Measurements from ENCODE around the gene FARP1. TPM values are rescaled to one million over a fixed set of nuclear protein-coding genes. Genes with fewer than 3 reads are reported as not detected.

Gene FARP1
- total RNA-seq, 1 experiment from 2014 or later, result 96.6 TPM

GRCh38 chr13:98108341-98108740 lies 34.6 kb upstream of the FARP1 start:
- ChIA-PET POLR2A (no interaction called here), CTCF (no interaction called here)
- Mint-ChIP-seq H3K27ac (no peak overlapping the region), H3K4me1 (peaks cover 15% of the 10 kb centered on the region), H3K27me3 (ENCODE audit: low read depth) (no peaks in the 10 kb centered on the region), H3K4me3 (no peak overlapping the region), H3K36me3 (no peaks in the 10 kb centered on the region; the same call in 1 of the 2 replicates), H3K9me3 (peaks cover 14% of the 10 kb centered on the region)
- TF ChIP-seq, protein P1, sequence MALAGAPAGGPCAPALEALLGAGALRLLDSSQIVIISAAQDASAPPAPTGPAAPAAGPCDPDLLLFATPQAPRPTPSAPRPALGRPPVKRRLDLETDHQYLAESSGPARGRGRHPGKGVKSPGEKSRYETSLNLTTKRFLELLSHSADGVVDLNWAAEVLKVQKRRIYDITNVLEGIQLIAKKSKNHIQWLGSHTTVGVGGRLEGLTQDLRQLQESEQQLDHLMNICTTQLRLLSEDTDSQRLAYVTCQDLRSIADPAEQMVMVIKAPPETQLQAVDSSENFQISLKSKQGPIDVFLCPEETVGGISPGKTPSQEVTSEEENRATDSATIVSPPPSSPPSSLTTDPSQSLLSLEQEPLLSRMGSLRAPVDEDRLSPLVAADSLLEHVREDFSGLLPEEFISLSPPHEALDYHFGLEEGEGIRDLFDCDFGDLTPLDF (CRISPR knock-in tag; IDR thresholded peaks at IDR 0.05), result no peak
- TF ChIP-seq MYBL2 (CRISPR knock-in tag; IDR thresholded peaks at IDR 0.05) (no peak), ZNF263 (CRISPR knock-in tag; IDR thresholded peaks at IDR 0.05; ENCODE audit: low read depth) (no peak), E2F5 (CRISPR knock-in tag; IDR thresholded peaks at IDR 0.05) (no peak), JUN (CRISPR knock-in tag; IDR thresholded peaks at IDR 0.05) (no peak), CREM (CRISPR knock-in tag; IDR thresholded peaks at IDR 0.05) (no peak), JAZF1 (CRISPR knock-in tag; IDR thresholded peaks at IDR 0.05) (no peak)
- TF ChIP-seq, protein P2, sequence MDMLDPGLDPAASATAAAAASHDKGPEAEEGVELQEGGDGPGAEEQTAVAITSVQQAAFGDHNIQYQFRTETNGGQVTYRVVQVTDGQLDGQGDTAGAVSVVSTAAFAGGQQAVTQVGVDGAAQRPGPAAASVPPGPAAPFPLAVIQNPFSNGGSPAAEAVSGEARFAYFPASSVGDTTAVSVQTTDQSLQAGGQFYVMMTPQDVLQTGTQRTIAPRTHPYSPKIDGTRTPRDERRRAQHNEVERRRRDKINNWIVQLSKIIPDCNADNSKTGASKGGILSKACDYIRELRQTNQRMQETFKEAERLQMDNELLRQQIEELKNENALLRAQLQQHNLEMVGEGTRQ (CRISPR knock-in tag; IDR thresholded peaks at IDR 0.05), result no peak
- ATAC-seq (no peak), DNase-seq (ENCODE audit: low spot score) (no peak)

- CTCF ChIA-PET, result no interaction called here
- peaks cover 9% of the 10 kb centered on the region for H3K4me1 Mint-ChIP-seq
- ATAC-seq, result no peak
These were observed 33.6 kb upstream of the FARP1 start for GRCh38 chr13:98109226-98109853.

GRCh38 chr13:98110749-98111148 lies 32.1 kb upstream of the FARP1 start:
- Mint-ChIP-seq H3K9me3 (peaks cover 14% of the 10 kb centered on the region), H3K4me3 (no peak overlapping the region), H3K27ac (no peak overlapping the region), H3K4me1 (no peaks in the 10 kb centered on the region), H3K36me3 (no peaks in the 10 kb centered on the region; the same call in 1 of the 2 replicates), H3K27me3 (ENCODE audit: low read depth) (no peaks in the 10 kb centered on the region)
- DNase-seq (ENCODE audit: low spot score), result no peak
- ATAC-seq, result no peak
- CTCF ChIA-PET, result no interaction called here
- POLR2A ChIA-PET, result no interaction called here
- TF ChIP-seq ERG (CRISPR knock-in tag; IDR thresholded peaks at IDR 0.05) (no peak), GABPB1 (CRISPR knock-in tag; IDR thresholded peaks at IDR 0.05) (no peak), NFYB (CRISPR knock-in tag; conservative IDR thresholded peaks at IDR 0.05; ENCODE audit: low read depth) (no peak), ATF2 (CRISPR knock-in tag; IDR thresholded peaks at IDR 0.05; ENCODE audit: borderline replicate concordance, low read depth) (no peak), CBFB (CRISPR knock-in tag; IDR thresholded peaks at IDR 0.05; ENCODE audit: low read depth) (no peak), RELA (CRISPR knock-in tag; IDR thresholded peaks at IDR 0.05; ENCODE audit: borderline replicate concordance) (no peak)
- TF ChIP-seq, protein P3, sequence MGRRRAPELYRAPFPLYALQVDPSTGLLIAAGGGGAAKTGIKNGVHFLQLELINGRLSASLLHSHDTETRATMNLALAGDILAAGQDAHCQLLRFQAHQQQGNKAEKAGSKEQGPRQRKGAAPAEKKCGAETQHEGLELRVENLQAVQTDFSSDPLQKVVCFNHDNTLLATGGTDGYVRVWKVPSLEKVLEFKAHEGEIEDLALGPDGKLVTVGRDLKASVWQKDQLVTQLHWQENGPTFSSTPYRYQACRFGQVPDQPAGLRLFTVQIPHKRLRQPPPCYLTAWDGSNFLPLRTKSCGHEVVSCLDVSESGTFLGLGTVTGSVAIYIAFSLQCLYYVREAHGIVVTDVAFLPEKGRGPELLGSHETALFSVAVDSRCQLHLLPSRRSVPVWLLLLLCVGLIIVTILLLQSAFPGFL (CRISPR knock-in tag; IDR thresholded peaks at IDR 0.05; ENCODE audit: borderline replicate concordance), result no peak

More at GRCh38 chr13:98109226-98109853, 33.6 kb upstream of the FARP1 start:
- POLR2A ChIA-PET, result no interaction called here
- H3K4me3 Mint-ChIP-seq, result no peak overlapping the region
- no peak for DNase-seq (ENCODE audit: low spot score)
- H3K27me3 Mint-ChIP-seq (ENCODE audit: low read depth), result no peaks in the 10 kb centered on the region
- peaks cover 14% of the 10 kb centered on the region for H3K9me3 Mint-ChIP-seq
- H3K27ac Mint-ChIP-seq, result no peak overlapping the region
- TF ChIP-seq JAZF1 (CRISPR knock-in tag; IDR thresholded peaks at IDR 0.05) (no peak), OVOL2 (CRISPR knock-in tag; IDR thresholded peaks at IDR 0.05; ENCODE audit: borderline replicate concordance) (no peak), NFYB (CRISPR knock-in tag; conservative IDR thresholded peaks at IDR 0.05; ENCODE audit: low read depth) (peak; percentile 36), ATF1 (CRISPR knock-in tag; IDR thresholded peaks at IDR 0.05) (no peak), ZBTB43 (CRISPR knock-in tag; IDR thresholded peaks at IDR 0.05) (no peak), ELF4 (CRISPR knock-in tag; IDR thresholded peaks at IDR 0.05; ENCODE audit: low read depth) (no peak)
- TF ChIP-seq, protein P4, sequence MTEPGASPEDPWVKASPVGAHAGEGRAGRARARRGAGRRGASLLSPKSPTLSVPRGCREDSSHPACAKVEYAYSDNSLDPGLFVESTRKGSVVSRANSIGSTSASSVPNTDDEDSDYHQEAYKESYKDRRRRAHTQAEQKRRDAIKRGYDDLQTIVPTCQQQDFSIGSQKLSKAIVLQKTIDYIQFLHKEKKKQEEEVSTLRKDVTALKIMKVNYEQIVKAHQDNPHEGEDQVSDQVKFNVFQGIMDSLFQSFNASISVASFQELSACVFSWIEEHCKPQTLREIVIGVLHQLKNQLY (CRISPR knock-in tag; IDR thresholded peaks at IDR 0.05), result no peak
- no peaks in the 10 kb centered on the region; the same call in 1 of the 2 replicates for H3K36me3 Mint-ChIP-seq

All from WTC11 (cell line).